Astrocyte (in vitro differentiated cells and primary cell): ENCODE measurements around the gene CLBA1.

ENCODE experiments used
- EZH2 ChIP-seq: IDR thresholded peaks from 2 replicates; pipeline ENCODE4 v1.6.1; 2012; ENCODE audit warnings: mild to moderate bottlenecking, low read length, inconsistent platforms; ENCODE audit not compliant: insufficient read depth
- TF ChIP-seq, protein P1 (sequence below): IDR thresholded peaks from 2 replicates; pipeline ENCODE4 v1.5.1; 2011; ENCODE audit warnings: low read depth, mild to moderate bottlenecking, inconsistent platforms, low read length, moderate library complexity; ENCODE audit not compliant: insufficient read depth

GRCh38 chr14:104967386-104968152, 18.0 kb upstream of the CLBA1 start:
- TF ChIP-seq, protein P1, sequence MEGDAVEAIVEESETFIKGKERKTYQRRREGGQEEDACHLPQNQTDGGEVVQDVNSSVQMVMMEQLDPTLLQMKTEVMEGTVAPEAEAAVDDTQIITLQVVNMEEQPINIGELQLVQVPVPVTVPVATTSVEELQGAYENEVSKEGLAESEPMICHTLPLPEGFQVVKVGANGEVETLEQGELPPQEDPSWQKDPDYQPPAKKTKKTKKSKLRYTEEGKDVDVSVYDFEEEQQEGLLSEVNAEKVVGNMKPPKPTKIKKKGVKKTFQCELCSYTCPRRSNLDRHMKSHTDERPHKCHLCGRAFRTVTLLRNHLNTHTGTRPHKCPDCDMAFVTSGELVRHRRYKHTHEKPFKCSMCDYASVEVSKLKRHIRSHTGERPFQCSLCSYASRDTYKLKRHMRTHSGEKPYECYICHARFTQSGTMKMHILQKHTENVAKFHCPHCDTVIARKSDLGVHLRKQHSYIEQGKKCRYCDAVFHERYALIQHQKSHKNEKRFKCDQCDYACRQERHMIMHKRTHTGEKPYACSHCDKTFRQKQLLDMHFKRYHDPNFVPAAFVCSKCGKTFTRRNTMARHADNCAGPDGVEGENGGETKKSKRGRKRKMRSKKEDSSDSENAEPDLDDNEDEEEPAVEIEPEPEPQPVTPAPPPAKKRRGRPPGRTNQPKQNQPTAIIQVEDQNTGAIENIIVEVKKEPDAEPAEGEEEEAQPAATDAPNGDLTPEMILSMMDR = no peak
- TF ChIP-seq EZH2 = no peak
